Thyroid gland (tissue), 4 donors: ENCODE data around the gene PSORS1C1. TPM values are rescaled to one million over a fixed set of nuclear protein-coding genes. Genes with fewer than 3 reads are reported as not detected.
"Not testable (repeated sequence)": the region's sequence is repeated elsewhere in the genome, so short reads cannot be mapped to it uniquely, and the experiment has no call there.

Experiments
- DNase-seq, 2 donors: peaks; one replicate each; pipeline ENCODE4 v3.0.0-alpha.2; 2019
- H3K27ac ChIP-seq, 3 donors: fragments of 200-600 bp; sonication (generic); 1 replicate in 2 of 3; 2 replicates in 1 of 3; pipeline ENCODE4 v1.5.1; 2016 to 2019; ENCODE audit warnings: mild to moderate bottlenecking in 1 of 3, moderate library complexity in 1 of 3
- H3K27me3 ChIP-seq: fragments of 200-600 bp; sonication (generic); one replicate; pipeline ENCODE4 v1.5.1; 2019
- H3K36me3 ChIP-seq, 2 donors: fragments of 200-600 bp; sonication (generic); one replicate each; pipeline ENCODE4 v1.5.1; 2016 to 2019
- H3K4me1 ChIP-seq, 2 donors: fragments of 200-600 bp; sonication (generic); one replicate each; pipeline ENCODE4 v1.5.1; 2017 to 2019
- H3K4me3 ChIP-seq, 3 donors: fragments of 200-600 bp; sonication (generic); replicated peaks in 1 of 3; 1 replicate in 2 of 3; 2 replicates in 1 of 3; pipeline ENCODE4 v1.5.1; 2016; ENCODE audit warnings: mild to moderate bottlenecking in 1 of 3
- H3K9me3 ChIP-seq: fragments of 200-600 bp; sonication (generic); one replicate; pipeline ENCODE4 v1.5.1; 2017
- POLR2A ChIP-seq, 2 donors: fragments of 450-650 bp; IDR thresholded peaks; one replicate each; pipeline ENCODE4 v1.6.1; 2017; ENCODE audit warnings: antibody characterized with exemption in 2 of 2, mild to moderate bottlenecking in 2 of 2, moderate library complexity in 1 of 2
- WGBS, 2 donors: methylation state at CpG; one replicate each; pipeline ENCODE4 v1.1.5; 2017; 5-methylcytosine and 5-hydroxymethylcytosine counted together
- intact Hi-C: fragments of 100-400 bp; cut with DNase I; formaldehyde crosslinking; loops from one replicate; pipeline ENCODE4 v1.15.1; 2023
- total RNA-seq, 4 donors: library from RNA; depleted of rRNA; stranded (reverse); fragments of >200 nt; gene quantifications; one replicate each; pipeline ENCODE4 v1.2.3, GENCODE V29; 2016
- TF ChIP-seq, protein P1 (sequence below), 6 experiments: fragments of 200-600 bp in 3 of 6; fragments of 450-650 bp in 3 of 6; sonication (generic) in 3 of 6; IDR thresholded peaks; one replicate each; pipeline ENCODE4 v1.5.1; 2016 to 2019; ENCODE audit warnings: antibody characterized with exemption in 6 of 6, mild to moderate bottlenecking in 2 of 6, inconsistent platforms in 1 of 6, moderate library complexity in 1 of 6

Gene PSORS1C1
- total RNA-seq, 4 donors from 2014 or later, result 1.6 to 3.8 (median 2.4) TPM

DNA sequence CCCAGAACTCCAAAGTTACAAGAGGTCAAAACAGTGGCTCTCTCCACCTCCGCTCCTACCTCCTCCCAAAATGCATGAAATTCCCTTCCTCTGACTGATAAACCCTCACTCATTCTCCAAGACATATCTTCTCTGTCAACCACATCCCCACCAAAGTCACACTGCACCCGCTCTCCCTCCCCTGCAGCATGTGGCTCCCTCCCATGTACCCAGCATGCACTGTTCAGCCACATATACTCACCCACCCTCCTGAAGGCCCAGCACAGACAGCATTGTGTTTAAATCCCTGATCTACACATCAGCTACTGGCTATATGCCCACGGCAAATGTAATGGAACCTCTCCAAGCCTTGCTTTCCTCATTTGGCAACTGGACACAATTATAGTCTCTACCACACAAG, 61.4 kb downstream of the PSORS1C1 start:
- WGBS, 2 donors, result 76 to 88% methylated on average over 3 of the region's 3 CpGs
- Histone ChIP-seq H3K4me1 (no peaks in the 10 kb centered on the region), H3K27ac (no peak overlapping the region), H3K4me3 (no peak overlapping the region), H3K9me3 (no peaks in the 10 kb centered on the region), H3K36me3 (no peaks in the 10 kb centered on the region), H3K27me3 (no peaks in the 10 kb centered on the region)
- DNase-seq, result no peak
- TF ChIP-seq, protein P1, sequence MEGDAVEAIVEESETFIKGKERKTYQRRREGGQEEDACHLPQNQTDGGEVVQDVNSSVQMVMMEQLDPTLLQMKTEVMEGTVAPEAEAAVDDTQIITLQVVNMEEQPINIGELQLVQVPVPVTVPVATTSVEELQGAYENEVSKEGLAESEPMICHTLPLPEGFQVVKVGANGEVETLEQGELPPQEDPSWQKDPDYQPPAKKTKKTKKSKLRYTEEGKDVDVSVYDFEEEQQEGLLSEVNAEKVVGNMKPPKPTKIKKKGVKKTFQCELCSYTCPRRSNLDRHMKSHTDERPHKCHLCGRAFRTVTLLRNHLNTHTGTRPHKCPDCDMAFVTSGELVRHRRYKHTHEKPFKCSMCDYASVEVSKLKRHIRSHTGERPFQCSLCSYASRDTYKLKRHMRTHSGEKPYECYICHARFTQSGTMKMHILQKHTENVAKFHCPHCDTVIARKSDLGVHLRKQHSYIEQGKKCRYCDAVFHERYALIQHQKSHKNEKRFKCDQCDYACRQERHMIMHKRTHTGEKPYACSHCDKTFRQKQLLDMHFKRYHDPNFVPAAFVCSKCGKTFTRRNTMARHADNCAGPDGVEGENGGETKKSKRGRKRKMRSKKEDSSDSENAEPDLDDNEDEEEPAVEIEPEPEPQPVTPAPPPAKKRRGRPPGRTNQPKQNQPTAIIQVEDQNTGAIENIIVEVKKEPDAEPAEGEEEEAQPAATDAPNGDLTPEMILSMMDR (IDR thresholded peaks at IDR 0.05), result no peak
- no peak for TF ChIP-seq POLR2A (IDR thresholded peaks at IDR 0.05)
- intact Hi-C loops, result no loop called here

DNA sequence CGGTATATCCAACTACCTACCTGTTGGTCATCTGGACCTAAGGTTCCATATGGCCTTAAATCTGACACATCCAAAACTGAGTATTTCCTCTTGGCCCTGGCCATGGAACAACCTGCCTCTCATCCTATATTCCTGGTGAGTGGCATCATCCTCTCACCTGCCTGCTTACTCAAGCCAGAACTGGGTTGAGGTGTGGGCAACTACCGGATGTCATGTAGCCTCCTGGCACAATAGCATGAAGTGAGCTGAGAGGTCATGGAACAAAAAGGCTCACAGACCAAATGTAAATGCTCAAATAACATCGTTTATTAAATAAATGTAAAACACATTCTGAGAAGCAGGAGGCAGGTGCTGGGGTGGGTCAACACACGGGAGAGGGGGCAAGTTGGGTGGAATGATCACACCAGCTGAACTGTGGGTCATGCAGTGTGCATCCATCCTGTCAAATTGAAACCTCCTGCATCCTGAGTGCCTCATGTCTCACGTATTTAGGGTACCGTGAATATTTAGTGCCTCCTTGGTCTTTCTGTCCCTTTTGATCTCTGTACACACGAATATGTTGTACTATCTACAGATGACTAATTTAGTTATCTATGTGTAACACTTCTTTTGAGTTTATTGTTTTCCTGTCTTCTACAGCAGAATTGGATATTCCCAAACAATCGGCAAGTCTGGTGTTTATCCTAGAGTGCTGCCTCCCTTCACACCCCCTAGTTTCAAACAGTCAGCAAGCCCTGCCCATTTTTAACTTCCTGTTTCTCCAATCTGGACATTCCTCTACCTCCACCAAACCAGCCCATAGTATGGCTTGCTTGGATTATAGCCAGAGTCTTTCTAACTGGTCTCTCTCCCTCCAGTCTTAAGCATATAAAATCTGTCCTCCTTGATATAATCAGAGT, 63.8 kb downstream of the PSORS1C1 start:
- Histone ChIP-seq H3K9me3 (no peaks in the 10 kb centered on the region), H3K27ac (no peak overlapping the region), H3K36me3 (no peaks in the 10 kb centered on the region), H3K4me3 (no peak overlapping the region), H3K27me3 (no peaks in the 10 kb centered on the region), H3K4me1 (no peaks in the 10 kb centered on the region)
- 55 to 76% methylated on average over 8 of the region's 8 CpGs for WGBS, 2 donors
- DNase-seq, result no peak
- TF ChIP-seq POLR2A (IDR thresholded peaks at IDR 0.05), result no peak
- TF ChIP-seq, protein P1 (IDR thresholded peaks at IDR 0.05), result no peak
- intact Hi-C loops, result no loop called here

DNA sequence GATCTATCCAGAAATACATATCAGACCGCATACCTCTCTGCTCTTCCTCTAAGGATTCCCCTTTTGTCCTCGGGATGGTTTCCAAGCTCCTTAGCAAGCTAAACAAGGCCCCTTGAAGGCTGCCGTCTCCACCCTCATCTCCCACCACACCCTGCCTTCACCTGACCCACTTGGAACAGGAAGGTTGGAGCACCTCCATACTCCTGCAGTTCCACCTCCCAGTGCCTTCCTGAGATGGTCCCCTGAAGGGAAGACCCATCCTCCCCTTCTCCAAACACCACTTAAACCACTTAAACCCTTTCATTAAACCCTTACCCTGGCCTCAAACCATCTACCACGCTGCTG, 64.4 kb downstream of the PSORS1C1 start:
- DNase-seq, result no peak
- intact Hi-C loops, result no loop called here
- H3K36me3 ChIP-seq, result no peaks in the 10 kb centered on the region
- no peaks in the 10 kb centered on the region for H3K27me3 ChIP-seq
- no peak overlapping the region for H3K27ac ChIP-seq
- no peaks in the 10 kb centered on the region for H3K9me3 ChIP-seq
- TF ChIP-seq, protein P1 (IDR thresholded peaks at IDR 0.05), result no peak
- TF ChIP-seq POLR2A (IDR thresholded peaks at IDR 0.05), result no peak
- WGBS, 2 donors, result 67 to 68% methylated on average over 4 of the region's 4 CpGs
- H3K4me3 ChIP-seq, result no peak overlapping the region
- H3K4me1 ChIP-seq, result no peaks in the 10 kb centered on the region

DNA sequence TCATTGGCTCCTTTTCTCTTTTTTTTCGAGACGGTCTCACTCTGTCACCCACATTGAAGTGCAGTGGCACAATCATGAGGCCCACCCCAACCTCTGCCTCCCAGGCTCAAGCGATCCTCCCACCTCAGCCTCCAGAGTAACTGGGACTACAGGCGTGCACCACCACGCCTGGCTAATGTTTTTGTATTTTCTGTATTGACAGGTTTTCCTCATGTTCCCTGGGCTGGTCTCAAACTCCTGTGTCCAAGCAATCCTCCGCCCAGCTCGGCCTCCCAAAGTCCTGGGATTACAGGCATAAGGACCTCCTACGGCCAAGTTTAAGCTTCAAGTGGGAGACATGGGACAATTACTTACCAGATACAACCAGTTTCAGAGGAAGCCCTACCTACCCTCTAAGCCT, 65.3 kb downstream of the PSORS1C1 start:
- intact Hi-C loops, result no loop called here
- Histone ChIP-seq H3K9me3 (no peaks in the 10 kb centered on the region), H3K36me3 (no peaks in the 10 kb centered on the region), H3K4me3 (peak overlapping the region in 1 of 3 donors; percentile 51), H3K27ac (no peak overlapping the region), H3K27me3 (no peaks in the 10 kb centered on the region), H3K4me1 (no peaks in the 10 kb centered on the region)
- TF ChIP-seq POLR2A (IDR thresholded peaks at IDR 0.05), result no peak
- TF ChIP-seq, protein P1 (IDR thresholded peaks at IDR 0.05), result no peak
- WGBS, 2 donors, result 92 to 99% methylated on average over 8 of the region's 8 CpGs
- DNase-seq, result no peak

DNA sequence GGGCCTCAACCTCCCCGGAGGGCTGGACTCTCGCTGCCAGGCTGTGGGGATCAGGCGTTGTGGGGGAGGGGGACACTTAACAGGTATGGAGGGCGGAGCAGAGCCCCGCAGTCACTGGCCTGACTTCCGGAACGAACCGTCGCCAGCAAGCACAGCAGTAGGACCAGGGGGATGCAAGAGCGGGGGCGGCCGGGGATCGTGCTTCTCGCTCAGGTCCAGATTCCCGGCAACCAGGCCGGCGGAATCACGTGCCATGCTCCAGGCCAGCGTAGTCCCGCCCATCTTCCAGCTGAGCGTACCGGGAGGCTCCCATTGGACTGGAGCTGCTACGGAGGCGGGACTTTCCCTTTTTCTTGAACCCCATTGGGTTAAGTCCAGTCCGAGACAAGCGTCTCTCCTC, 65.9 kb downstream of the PSORS1C1 start:
- Histone ChIP-seq H3K36me3 (no peaks in the 10 kb centered on the region), H3K4me1 (no peaks in the 10 kb centered on the region), H3K4me3 (peak overlapping the region in 1 of 3 donors; percentile 51), H3K9me3 (no peaks in the 10 kb centered on the region), H3K27me3 (no peaks in the 10 kb centered on the region), H3K27ac (no peak overlapping the region)
- 19 to 74% methylated on average over 15 to 19 of the region's 26 CpGs for WGBS, 2 donors
- intact Hi-C loops, result no loop called here
- TF ChIP-seq, protein P1 (IDR thresholded peaks at IDR 0.05), result no peak
- peak in 1 of 2 donors; percentile 32 for TF ChIP-seq POLR2A (IDR thresholded peaks at IDR 0.05)
- DNase-seq, result peak; percentile 58 to 92

DNA sequence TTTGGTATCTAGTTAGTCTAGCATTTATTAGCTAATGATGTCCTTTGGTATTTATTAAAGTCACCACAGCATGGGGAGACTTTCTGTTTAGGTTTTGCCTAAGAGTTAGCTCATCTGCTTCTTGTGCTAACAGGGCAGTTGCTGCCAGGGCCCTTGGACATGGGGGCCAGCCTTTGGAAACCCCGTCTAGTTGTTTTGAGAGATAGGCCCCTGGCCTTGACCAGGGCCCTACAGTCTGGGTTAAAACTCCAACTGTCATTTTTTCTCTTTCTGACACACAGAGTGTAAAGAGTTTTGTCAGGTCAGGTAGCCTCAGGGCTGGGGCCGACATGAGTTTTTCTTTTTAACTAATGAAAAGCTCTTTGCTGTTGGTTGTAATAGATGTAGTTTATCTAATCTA, 68.7 kb downstream of the PSORS1C1 start:
- H3K27me3 ChIP-seq, intact Hi-C loops, H3K27ac ChIP-seq, H3K9me3 ChIP-seq, H3K36me3 ChIP-seq, H3K4me3 ChIP-seq, DNase-seq, H3K4me1 ChIP-seq: not testable (repeated sequence)
- WGBS, 2 donors, result 48 to 93% methylated on average over 2 of the region's 2 CpGs

DNA sequence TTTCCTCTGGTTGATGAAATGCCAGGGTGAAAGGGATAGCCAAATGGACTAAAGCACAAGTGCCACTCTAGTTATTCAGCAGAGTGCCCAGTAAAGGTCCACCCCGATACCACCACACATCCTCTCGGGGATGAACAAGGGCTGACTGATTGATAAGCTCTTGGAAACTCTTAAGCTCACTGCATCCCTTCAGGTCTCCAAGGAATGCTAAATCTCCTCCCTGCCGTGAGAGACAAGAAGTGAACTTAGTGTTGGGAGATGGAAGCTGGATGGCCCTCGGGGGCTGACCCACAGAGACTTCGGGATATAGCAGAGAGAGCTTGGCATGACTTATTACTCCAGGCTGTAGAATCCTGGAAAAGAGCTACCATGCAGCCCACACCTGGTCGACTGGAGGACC, 69.3 kb downstream of the PSORS1C1 start:
- 64 to 74% methylated on average over 6 of the region's 6 CpGs for WGBS, 2 donors
- DNase-seq, H3K9me3 ChIP-seq, H3K4me1 ChIP-seq, intact Hi-C loops, H3K4me3 ChIP-seq, H3K27ac ChIP-seq, H3K36me3 ChIP-seq, H3K27me3 ChIP-seq: not testable (repeated sequence)

DNA sequence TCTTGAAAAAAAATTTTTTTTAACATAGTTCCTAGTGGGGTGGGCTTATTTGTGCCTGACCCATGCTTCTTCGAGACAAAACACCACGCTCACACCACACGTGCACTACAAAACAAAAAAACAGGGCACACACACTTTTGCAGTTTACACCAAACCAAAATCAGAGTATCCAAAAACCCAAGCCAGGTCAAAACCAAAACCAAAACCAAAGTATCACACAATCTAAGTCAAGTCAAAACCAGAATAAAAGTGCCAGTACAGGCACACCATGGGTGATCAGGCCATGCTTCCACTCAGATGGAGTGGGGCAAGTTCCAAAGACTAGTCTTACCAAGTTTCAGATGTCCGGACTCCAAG, 71.1 kb downstream of the PSORS1C1 start:
- peak overlapping the region; percentile 56 to 68 (median 66) for H3K27ac ChIP-seq
- WGBS, 2 donors, result 64 to 85% methylated on average over 4 of the region's 4 CpGs
- intact Hi-C loops, H3K36me3 ChIP-seq, H3K4me1 ChIP-seq, DNase-seq, H3K4me3 ChIP-seq, H3K9me3 ChIP-seq, H3K27me3 ChIP-seq: not testable (repeated sequence)
